Measurements from ENCODE around the gene FGF4.

DNA sequence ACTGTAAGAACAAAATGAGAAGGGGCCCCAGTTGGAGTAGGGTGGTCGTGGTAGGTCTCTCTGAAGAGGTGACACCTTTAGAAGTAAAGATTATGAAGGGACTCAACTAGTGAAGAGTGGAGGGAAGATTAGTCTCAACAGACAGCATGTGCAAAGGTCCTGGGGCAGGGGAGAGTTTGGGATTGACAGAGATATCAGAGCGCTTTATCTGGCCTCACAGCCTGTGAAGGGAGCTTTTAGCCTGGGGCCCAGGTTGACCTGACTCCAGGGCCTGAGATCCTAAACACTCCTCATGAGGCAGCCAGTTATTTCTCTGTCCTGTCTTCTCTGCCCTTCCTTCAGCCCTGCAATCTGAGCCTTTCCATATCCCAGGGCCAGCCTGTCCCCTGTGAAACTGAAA lies 27.9 kb upstream of the FGF4 start:
- TF ChIP-seq, protein P1, sequence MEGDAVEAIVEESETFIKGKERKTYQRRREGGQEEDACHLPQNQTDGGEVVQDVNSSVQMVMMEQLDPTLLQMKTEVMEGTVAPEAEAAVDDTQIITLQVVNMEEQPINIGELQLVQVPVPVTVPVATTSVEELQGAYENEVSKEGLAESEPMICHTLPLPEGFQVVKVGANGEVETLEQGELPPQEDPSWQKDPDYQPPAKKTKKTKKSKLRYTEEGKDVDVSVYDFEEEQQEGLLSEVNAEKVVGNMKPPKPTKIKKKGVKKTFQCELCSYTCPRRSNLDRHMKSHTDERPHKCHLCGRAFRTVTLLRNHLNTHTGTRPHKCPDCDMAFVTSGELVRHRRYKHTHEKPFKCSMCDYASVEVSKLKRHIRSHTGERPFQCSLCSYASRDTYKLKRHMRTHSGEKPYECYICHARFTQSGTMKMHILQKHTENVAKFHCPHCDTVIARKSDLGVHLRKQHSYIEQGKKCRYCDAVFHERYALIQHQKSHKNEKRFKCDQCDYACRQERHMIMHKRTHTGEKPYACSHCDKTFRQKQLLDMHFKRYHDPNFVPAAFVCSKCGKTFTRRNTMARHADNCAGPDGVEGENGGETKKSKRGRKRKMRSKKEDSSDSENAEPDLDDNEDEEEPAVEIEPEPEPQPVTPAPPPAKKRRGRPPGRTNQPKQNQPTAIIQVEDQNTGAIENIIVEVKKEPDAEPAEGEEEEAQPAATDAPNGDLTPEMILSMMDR (conservative IDR thresholded peaks at IDR 0.05), result no peak
- no peak for TF ChIP-seq ZFX (IDR thresholded peaks at IDR 0.05)

Data from C4-2B (cell line).